GM18873 (cell line): ENCODE data around the gene PIGQ.

ENCODE experiments used
- ATAC-seq: cut with Tn5 transposase; IDR thresholded peaks from one replicate; pipeline ENCODE4 v1.9.1; 2021; ENCODE audit warnings: mild to moderate bottlenecking, moderate library complexity, moderate number of reproducible peaks; ENCODE audit not compliant: unreplicated experiment, low FRiP score

The PIGQ gene

GRCh38 chr16:583470-583814 lies 13.7 kb downstream of the PIGQ start:
- ATAC-seq: no peak

GRCh38 chr16:583815-584591 lies 14.2 kb downstream of the PIGQ start:
- no peak for ATAC-seq

DNA sequence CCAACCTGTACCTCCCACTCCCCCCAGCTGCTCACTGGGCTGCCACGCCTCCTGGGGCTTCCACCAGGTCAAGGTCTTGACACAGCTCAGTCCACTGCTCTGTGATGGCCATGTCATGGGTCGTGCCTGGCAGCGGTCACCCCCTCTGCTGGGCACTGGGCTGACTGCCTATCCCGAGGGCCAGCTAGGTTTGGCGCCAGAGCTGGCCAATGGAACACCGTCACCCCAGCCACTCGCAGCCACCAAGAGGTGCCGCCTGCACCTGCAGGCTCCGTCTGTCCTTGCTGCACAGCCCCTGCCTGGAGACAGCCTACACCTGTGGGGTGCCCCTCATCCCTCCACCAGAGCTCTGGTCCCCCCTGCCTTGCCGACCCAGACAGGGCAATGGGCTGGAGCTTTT lies 15.6 kb downstream of the PIGQ start:
- ATAC-seq: no peak

DNA sequence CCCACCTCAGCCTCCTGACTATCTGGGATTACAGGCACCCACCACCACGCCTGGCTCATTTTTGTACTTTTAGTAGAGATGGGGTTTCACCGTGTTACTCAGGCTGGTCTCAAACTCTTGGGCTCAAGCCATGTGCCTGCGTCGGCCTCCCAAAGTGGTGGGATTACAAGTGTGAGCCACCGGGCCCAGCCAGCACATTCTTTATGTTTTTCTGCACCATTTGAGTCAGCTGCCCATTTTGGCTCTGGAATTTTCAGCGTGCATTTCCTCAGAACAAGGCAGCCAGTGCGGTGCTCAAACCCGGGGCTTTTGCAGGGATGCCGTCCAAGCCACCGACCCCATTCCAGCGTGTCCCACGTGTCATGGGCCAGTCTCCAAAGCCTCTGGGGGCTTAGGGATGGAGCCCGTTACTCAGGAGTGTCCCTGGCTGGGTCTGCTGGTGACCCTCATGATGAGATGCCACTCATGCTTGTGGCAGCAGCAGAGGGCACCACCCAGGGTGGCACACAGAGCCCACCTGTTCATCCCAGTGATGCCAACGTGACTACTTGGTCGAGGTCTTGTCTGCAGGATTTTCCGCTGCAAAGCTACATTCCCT lies 16.4 kb downstream of the PIGQ start:
- ATAC-seq: no peak

DNA sequence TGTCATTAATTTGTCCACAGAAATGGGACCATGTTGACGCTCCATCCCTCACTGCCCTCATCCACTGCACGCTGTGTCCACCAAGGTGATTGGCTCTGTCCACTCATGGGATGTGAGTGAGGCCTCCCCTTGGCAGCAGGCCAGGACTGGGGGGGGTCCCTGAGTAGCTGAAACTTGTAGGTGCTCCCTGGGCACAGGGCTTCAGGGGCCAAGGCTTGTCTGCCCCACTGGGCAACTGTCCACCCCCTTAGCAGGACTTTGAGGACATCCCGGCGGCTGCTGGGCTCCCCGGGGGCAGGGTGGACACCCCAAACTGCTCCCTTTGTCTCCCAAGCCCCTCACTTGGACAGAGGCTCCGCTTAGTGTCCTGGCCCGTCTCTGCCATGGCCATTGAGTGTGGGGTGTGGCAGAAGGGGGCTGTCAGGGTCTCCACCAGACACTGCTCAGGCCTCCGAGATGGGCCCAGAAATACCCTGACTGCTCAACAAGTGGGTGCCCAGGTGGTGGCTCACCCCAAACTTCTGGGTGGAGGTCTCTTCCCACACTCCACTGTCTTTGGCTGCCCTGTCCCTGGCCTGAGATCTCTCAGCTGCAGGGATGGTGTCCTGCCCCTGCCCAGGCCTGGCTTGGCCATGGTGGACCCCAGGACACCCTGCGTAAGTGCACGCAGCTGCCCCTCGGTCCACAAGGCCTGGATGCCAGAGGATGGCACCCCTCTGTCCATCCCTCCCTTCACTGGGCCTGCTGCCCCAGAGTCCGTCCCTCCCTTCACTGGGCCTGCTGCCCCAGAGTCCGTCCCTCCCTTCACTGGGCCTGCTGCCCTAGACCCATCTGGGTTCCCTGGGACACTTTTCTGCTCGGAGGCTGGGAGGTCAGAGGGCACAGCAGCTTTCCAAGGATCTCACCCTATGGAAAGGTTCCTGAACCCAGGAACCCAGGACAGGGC lies 17.1 kb downstream of the PIGQ start:
- no peak for ATAC-seq

DNA sequence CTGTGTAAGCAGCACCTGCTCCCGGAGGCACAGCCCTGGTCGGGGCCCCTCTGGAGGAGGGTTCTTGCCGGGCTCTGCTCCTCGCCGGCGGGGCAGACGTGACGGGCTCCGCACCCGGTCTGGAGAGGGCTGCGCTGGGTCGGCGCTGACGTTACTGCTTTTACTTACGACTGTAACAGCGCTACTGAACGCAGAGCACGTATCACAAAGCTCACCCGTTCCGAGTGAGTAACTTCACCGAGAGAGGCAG lies 18.8 kb downstream of the PIGQ start:
- no peak for ATAC-seq

GRCh38 chr16:588889-589657 lies 19.3 kb downstream of the PIGQ start:
- peak; percentile 78 for ATAC-seq

- ATAC-seq: peak; percentile 68
Observed at GRCh38 chr16:589658-590187, 20.0 kb downstream of the PIGQ start, which contains the start of gene RAB40C. Gene RAB40C, plus strand, starts transcription at chr16:590066. Its CDS starts 226 bp downstream, at chr16:590292.

DNA sequence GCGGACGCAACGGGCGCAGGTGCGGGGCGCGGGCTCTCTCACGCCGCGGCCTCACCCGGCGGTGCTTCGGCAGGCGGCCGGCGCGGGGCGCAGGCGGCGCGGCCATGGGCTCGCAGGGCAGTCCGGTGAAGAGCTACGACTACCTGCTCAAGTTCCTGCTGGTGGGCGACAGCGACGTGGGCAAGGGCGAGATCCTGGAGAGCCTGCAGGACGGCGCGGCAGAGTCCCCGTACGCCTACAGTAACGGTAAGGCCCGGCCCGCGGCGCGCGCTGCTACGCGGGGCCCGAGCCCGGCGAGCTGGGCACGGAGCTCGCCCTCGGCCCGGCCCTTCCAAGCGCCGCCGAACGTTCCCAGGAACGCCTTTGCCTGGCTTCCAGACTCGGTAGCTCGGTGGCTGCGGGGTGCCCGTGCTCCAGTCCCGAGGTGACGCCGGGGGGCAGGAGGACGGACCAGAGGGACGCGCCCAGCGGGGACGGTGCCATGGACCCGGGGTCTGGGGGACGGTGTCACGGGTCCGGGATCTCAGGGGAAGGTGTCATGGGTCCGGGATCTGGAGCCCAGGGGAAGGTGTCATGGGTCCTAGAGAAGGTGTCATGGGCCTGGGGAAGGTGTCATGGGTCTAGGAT lies 20.5 kb downstream of the PIGQ start:
- ATAC-seq: no peak

GRCh38 chr16:590815-591200 lies 21.0 kb downstream of the PIGQ start:
- ATAC-seq: no peak

- no peak for ATAC-seq
Observed at GRCh38 chr16:591231-591630, 21.5 kb downstream of the PIGQ start.

- no peak for ATAC-seq
Observed at GRCh38 chr16:591892-592517, 22.2 kb downstream of the PIGQ start.

DNA sequence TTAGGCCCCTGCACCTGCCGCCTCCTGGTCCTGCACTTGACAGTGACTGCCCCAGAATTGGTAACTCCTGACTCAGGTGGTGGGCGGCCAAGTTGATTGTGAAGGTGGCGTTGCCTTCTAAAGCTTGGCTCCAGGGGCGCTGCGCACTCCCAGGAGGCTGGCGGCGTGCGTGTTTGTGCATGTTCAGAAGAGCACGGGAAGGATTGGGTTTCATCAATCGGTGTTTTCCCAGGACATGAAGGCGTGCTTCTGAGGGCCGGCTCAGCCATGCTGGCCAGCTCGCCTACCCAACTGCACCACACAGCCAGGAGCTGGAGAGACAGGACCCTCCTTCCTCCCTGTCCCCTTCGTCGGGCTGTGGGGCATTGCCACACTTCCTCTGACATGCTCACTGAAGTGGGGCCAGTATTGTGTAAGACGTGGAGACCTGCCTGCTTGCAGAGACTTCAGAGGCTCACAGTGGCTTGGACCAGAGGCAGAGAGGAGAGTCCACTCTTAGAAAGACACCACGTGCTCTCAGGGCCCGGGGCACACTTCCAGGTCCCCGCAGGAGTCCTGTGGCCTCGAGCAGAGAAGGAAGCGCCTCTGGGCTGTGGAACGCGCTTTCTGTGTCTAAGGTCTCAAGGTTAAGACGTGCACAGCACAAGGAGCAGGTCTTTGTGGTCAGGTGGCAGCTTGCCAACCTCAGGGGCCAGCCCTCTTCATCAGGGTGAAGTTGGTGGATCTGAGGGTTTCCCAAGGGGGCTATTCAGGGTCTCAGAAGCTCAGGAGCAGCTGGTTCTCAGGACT lies 22.9 kb downstream of the PIGQ start:
- no peak for ATAC-seq

- ATAC-seq: no peak
Observed at GRCh38 chr16:593406-593805, 23.6 kb downstream of the PIGQ start.

- no peak for ATAC-seq
Observed at GRCh38 chr16:593807-594206, 24.0 kb downstream of the PIGQ start.

DNA sequence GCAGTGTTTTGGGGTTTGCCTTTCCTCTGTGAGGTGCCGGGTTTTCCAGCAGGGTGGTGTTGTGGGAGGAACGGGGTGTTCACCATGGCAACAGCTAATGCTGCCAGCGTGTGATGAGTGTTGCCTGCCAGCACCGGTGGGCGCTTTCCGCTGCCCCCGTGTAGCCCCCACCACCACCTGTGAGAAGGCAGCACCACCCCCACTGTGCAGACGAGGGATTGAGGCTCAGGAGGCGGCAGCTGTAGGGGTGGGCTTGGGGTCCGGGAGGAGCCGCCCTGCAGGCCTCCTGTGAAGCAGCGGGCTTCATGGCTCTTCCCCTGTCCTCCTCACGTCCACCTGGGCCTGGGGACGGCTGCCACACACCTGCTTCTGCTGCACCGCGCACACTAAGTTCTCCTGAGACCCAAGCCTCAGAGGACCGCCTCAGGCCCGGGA lies 25.3 kb downstream of the PIGQ start:
- no peak for ATAC-seq

GRCh38 chr16:595942-596735 lies 26.4 kb downstream of the PIGQ start:
- no peak for ATAC-seq

DNA sequence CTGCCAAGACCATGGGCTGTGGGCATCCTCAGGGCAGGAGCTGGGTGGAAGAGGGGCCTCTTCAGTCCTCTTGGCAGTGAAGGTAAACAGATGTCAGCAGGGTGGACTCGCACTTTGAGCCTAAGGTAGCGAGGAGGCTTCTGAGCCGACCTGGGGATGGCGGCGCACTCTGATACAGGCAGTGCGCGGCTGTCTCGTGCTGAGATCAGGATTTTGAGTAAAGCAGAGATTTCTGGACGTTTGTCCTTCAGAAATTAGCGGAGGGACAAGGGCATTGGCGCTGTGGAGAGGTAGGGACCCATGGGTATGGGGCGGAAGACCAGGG lies 26.9 kb downstream of the PIGQ start:
- no peak for ATAC-seq
